Measurements from ENCODE around the gene TRAF1. TPM values are rescaled to one million over a fixed set of nuclear protein-coding genes. Genes with fewer than 3 reads are reported as not detected.

TRAF1 gene
- total and polyA plus RNA-seq, 8 donors: 1.3 to 8.1 (median 2.4) TPM

DNA sequence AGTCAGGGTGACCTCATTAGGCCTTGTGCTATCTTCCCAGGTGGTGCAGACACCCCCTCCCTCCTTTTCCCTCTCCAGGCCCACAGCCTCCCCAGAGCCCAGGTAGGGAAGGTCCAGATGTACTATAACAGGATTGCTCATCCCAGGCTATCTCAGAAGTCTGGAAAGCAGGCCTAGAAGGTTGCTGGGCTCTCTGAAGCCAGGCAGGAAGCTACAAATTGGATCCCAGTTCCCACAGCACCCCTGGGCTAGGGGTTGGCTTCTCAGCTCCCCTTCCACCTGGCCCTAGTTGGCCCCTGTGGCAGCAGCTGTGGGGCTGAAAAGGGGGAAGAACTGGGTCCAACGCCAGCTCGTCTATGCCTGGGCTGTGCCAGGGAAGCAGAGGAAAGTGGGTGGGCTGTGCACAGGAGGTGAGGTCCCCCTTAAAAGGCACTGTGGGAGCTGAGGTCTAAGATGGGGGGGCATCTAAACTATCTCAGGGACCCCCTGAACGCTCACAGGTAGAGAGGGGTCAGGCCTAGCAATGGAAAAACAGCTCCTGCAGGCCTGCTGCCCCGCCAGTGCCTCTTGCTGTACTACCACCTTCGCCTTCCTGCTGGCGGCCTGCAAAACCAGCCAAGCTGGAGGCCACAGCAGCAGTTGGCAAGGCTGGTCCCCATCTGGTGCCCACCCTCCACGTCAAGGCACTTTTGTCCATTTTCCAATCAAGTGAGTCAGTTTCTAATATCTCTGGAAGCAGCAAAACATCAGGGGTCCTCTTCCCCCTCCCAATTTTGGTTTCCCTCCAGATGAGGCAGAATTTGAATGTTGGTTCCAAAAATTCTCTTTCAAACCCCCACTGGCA is 70.5 kb downstream of the TRAF1 start:
- Histone ChIP-seq H3K9me3 (no peaks in the 10 kb centered on the region), H3K4me1 (peaks cover 0 to 3% (median 0%) of the 10 kb centered on the region in 3 donors), H3K27me3 (no peaks in the 10 kb centered on the region), H3K4me3 (no peak overlapping the region), H3K36me3 (peaks cover 0 to 4% (median 0%) of the 10 kb centered on the region in 3 donors), H3K27ac (no peak overlapping the region)
- DNase-seq (no peak), FAIRE-seq (no peak), ATAC-seq (no peak)
- TF ChIP-seq, protein P1, sequence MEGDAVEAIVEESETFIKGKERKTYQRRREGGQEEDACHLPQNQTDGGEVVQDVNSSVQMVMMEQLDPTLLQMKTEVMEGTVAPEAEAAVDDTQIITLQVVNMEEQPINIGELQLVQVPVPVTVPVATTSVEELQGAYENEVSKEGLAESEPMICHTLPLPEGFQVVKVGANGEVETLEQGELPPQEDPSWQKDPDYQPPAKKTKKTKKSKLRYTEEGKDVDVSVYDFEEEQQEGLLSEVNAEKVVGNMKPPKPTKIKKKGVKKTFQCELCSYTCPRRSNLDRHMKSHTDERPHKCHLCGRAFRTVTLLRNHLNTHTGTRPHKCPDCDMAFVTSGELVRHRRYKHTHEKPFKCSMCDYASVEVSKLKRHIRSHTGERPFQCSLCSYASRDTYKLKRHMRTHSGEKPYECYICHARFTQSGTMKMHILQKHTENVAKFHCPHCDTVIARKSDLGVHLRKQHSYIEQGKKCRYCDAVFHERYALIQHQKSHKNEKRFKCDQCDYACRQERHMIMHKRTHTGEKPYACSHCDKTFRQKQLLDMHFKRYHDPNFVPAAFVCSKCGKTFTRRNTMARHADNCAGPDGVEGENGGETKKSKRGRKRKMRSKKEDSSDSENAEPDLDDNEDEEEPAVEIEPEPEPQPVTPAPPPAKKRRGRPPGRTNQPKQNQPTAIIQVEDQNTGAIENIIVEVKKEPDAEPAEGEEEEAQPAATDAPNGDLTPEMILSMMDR (IDR thresholded peaks at IDR 0.05): no peak
- intact Hi-C loops (cut with DNase I): no loop called here
- WGBS, 2 donors: 91 to 98% methylated on average over 7 of the region's 7 CpGs

DNA sequence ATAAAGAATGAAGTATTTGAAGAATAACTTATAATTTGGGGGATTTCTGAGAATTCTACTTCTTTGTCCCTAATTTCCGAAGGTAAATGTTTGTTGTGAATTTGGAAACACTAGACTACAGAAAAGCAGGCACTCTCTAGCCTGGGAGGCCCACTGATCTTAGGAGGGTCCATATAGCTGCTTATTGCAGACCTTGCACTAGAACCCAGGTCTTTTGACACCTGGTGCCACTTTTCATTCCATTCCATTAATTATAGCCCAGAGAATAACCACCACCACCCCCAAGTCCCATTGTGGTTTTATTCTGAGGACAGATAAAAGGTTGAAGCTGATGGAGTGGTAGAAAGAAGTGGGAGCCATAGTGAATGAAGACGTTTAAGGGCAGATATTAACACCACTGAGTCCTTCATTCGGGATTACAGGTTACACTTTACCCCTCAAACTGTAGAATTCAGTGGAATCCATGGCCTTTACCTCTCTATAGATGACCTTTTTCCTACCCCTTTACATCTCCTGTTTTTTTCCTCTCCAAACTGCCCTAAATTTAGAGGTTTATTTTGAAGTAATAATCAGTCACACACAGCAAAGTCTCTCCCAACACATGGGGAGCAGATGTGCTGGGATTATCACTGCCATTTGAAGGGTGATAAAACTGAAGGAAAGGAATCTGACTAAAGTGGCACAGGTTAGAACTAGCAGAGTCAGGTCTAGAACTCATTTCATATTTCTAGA is 71.8 kb downstream of the TRAF1 start:
- FAIRE-seq (no peak), ATAC-seq (no peak), DNase-seq (no peak)
- WGBS, 2 donors: 85 to 91% methylated on average over 3 of the region's 3 CpGs
- intact Hi-C loops (cut with DNase I): no loop called here
- Histone ChIP-seq H3K4me3 (no peak overlapping the region), H3K36me3 (peaks cover 0 to 4% (median 0%) of the 10 kb centered on the region in 3 donors), H3K4me1 (peaks cover 0 to 3% (median 0%) of the 10 kb centered on the region in 3 donors), H3K27me3 (no peaks in the 10 kb centered on the region), H3K27ac (no peak overlapping the region), H3K9me3 (no peaks in the 10 kb centered on the region)
- TF ChIP-seq, protein P1 (IDR thresholded peaks at IDR 0.05): no peak

DNA sequence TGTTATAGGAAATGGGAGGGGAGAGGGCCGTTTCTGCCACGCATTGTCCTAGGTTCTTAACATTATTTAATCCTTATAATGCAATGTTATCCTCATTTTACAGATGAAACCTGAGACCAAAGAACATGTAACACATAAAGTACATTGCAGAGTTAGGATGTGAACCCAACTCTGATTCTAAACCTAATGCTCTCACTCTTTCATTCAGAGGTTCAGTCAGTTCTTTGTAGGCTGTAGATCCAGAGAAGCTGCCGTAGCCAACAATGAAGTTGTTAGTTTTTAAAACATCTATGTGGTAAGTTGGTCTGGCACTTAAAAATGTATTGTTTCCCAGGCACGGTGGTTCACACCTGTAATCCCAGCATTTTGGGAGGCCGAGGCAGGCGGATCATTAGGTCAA is 73.4 kb downstream of the TRAF1 start:
- ATAC-seq (no peak), DNase-seq (no peak)
- intact Hi-C loops (cut with DNase I): no loop called here

More for the DNA sequence above, 73.4 kb downstream of the TRAF1 start:
- Histone ChIP-seq H3K27ac (no peak overlapping the region), H3K4me3 (no peak overlapping the region), H3K4me1 (peaks cover 0 to 3% (median 0%) of the 10 kb centered on the region in 3 donors), H3K36me3 (peaks cover 0 to 4% (median 0%) of the 10 kb centered on the region in 3 donors), H3K27me3 (no peaks in the 10 kb centered on the region), H3K9me3 (no peaks in the 10 kb centered on the region)
- FAIRE-seq: no peak
- TF ChIP-seq, protein P1 (IDR thresholded peaks at IDR 0.05): no peak
- 91 to 95% methylated on average over 6 of the region's 6 CpGs for WGBS, 2 donors

Other genes starting within 250 kb of the TRAF1 start
- 10 to 100 TPM in 1 of 6 donors, 1 to 10 TPM in 5; 3.0 to 11.0 (median 5.0) TPM for gene MEGF9, start 212.3 kb downstream of the TRAF1 start, total RNA-seq
- 1 to 10 TPM; 1.7 to 5.4 TPM for gene MEGF9, start 212.3 kb downstream of the TRAF1 start, polyA plus RNA-seq
- gene FBXW2, start 133.4 kb downstream of the TRAF1 start, total RNA-seq: 10 to 100 TPM; 19.7 to 35.5 (median 22.8) TPM
- gene FBXW2, start 133.4 kb downstream of the TRAF1 start, polyA plus RNA-seq: 1 to 10 TPM; 6.4 to 10.0 TPM
- 10 to 100 TPM; 18.3 to 33.0 (median 23.6) TPM for gene PSMD5, start 83.9 kb downstream of the TRAF1 start, total RNA-seq
- gene PSMD5, start 83.9 kb downstream of the TRAF1 start, polyA plus RNA-seq: 10 to 100 TPM in 1 of 2 donors, 1 to 10 TPM in 1; 5.8 to 12.2 TPM
- 1 to 10 TPM; 2.2 to 7.4 (median 4.0) TPM for gene PHF19, start 49.6 kb downstream of the TRAF1 start, total RNA-seq
- gene PHF19, start 49.6 kb downstream of the TRAF1 start, polyA plus RNA-seq: 1 to 10 TPM; 4.3 to 5.9 TPM
- 10 to 100 TPM; 12.7 to 29.9 (median 16.3) TPM for gene C5, start 123.5 kb upstream of the TRAF1 start, total RNA-seq
- gene C5, start 123.5 kb upstream of the TRAF1 start, polyA plus RNA-seq: 1 to 10 TPM; 5.2 to 6.5 TPM
- gene CNTRL, start 148.2 kb upstream of the TRAF1 start, total RNA-seq: 10 to 100 TPM in 1 of 6 donors, 1 to 10 TPM in 5; 5.5 to 12.1 (median 6.5) TPM
- 1 to 10 TPM; 5.0 to 7.7 TPM for gene CNTRL, start 148.2 kb upstream of the TRAF1 start, polyA plus RNA-seq

Data from pancreas (tissue), 10 donors.